HCT116 (cell line): ENCODE measurements around the gene APPL2.

ENCODE experiments used
- ATF3 ChIP-seq: IDR thresholded peaks from 2 replicates; pipeline ENCODE4 v1.6.1; 2012
- ELF1 ChIP-seq: IDR thresholded peaks from 2 replicates; pipeline ENCODE4 v1.6.1; 2012; ENCODE audit warnings: low read depth, borderline replicate concordance
- EZH2 ChIP-seq: fragments of 200-600 bp; sonication (generic); IDR thresholded peaks from 2 replicates; pipeline ENCODE4 v1.6.1; 2017; ENCODE audit warnings: antibody characterized with exemption, mixed run types
- FOSL1 ChIP-seq: IDR thresholded peaks from 2 replicates; pipeline ENCODE4 v1.6.1; 2012; ENCODE audit warnings: low read depth
- POLR2A ChIP-seq: IDR thresholded peaks from 2 replicates; pipeline ENCODE4 v1.7.0; 2011; ENCODE audit warnings: borderline replicate concordance; ENCODE audit not compliant: insufficient read depth, insufficient read length; ENCODE audit errors: extremely low read depth
- REST ChIP-seq: IDR thresholded peaks from 2 replicates; pipeline ENCODE4 v1.6.1; 2012; ENCODE audit warnings: low read depth
- SIN3A ChIP-seq: IDR thresholded peaks from 2 replicates; pipeline ENCODE4 v1.6.1; 2012; ENCODE audit warnings: low read depth
- SP1 ChIP-seq: IDR thresholded peaks from 2 replicates; pipeline ENCODE4 v1.6.1; 2012; ENCODE audit warnings: low read depth
- YY1 ChIP-seq: IDR thresholded peaks from 2 replicates; pipeline ENCODE4 v1.6.1; 2011; ENCODE audit warnings: low read length, low read depth, moderate library complexity, mild to moderate bottlenecking; ENCODE audit not compliant: insufficient replicate concordance; ENCODE audit errors: extremely low read depth
- TF ChIP-seq, protein P1 (sequence below), 3 experiments: fragments of 200-600 bp in 1 of 3; sonication (generic) in 1 of 3; IDR thresholded peaks in 2 of 3; conservative IDR thresholded peaks in 1 of 3; 2 replicates each; pipeline ENCODE4 v1.5.1; 2012 to 2017; ENCODE audit warnings: low read depth in 2 of 3, low read length in 2 of 3, antibody characterized with exemption in 1 of 3, borderline replicate concordance in 1 of 3, control low read depth in 1 of 3, mild to moderate bottlenecking in 1 of 3, mixed read lengths in 1 of 3, mixed run types in 1 of 3, moderate library complexity in 1 of 3; ENCODE audit not compliant: insufficient read depth in 1 of 3

DNA sequence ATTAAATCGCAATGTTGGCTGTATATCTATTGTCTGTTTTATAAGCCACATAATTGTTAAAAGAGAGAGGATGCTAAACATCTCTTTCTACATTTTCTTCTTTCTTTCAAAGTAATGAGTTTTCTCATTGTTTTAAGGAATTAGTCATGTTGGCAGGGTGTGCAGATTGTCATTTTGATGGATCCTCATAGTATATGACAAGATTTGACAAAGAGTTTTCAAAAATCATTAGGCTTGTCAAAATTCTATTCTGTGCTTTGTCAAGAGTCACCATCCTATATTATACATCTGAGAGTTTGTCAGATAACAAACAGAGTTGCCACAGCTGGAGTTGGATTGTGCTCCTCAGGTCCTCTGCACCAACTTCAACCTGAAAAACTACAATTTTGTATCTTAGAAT is 35.4 kb upstream of the APPL2 start:
- TF ChIP-seq, protein P1, sequence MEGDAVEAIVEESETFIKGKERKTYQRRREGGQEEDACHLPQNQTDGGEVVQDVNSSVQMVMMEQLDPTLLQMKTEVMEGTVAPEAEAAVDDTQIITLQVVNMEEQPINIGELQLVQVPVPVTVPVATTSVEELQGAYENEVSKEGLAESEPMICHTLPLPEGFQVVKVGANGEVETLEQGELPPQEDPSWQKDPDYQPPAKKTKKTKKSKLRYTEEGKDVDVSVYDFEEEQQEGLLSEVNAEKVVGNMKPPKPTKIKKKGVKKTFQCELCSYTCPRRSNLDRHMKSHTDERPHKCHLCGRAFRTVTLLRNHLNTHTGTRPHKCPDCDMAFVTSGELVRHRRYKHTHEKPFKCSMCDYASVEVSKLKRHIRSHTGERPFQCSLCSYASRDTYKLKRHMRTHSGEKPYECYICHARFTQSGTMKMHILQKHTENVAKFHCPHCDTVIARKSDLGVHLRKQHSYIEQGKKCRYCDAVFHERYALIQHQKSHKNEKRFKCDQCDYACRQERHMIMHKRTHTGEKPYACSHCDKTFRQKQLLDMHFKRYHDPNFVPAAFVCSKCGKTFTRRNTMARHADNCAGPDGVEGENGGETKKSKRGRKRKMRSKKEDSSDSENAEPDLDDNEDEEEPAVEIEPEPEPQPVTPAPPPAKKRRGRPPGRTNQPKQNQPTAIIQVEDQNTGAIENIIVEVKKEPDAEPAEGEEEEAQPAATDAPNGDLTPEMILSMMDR (IDR thresholded peaks at IDR 0.05 in 2 of 3, conservative IDR thresholded peaks at IDR 0.05 in 1 of 3; ENCODE audit: borderline replicate concordance in 1 of 3, insufficient read depth in 1 of 3, low read depth in 2 of 3, low read length in 2 of 3) = no peak
- TF ChIP-seq ATF3 (no peak), REST (no peak), EZH2 (no peak), SP1 (no peak), ELF1 (no peak), SIN3A (no peak), POLR2A (no peak), FOSL1 (no peak), YY1 (no peak)
